Kidney (tissue), 14 donors: ENCODE results near the gene TNKS1BP1. TPM values are rescaled to one million over a fixed set of nuclear protein-coding genes. Genes with fewer than 3 reads are reported as not detected.

ENCODE experiments used
- DNase-seq, 5 donors: peaks; one replicate each; pipeline ENCODE4 v3.0.0-alpha.2; 2013 to 2020
- FAIRE-seq: peaks from 2 replicates; lab custom pipeline; 2012; peaks lifted over from hg19 to GRCh38; lab: Jason Lieb, UNC
- H3K27ac ChIP-seq, 2 donors: one replicate each; pipeline ENCODE4 v1.7.0; 2013; ENCODE audit warnings: low read depth in 2 of 2, low read length in 2 of 2, inconsistent platforms in 1 of 2
- H3K27me3 ChIP-seq: one replicate; pipeline ENCODE4 v1.7.1; 2013; ENCODE audit warnings: low read length, inconsistent platforms; ENCODE audit not compliant: control insufficient read depth, insufficient read depth
- H3K36me3 ChIP-seq, 3 donors: one replicate each; pipeline versions ENCODE4 v1.7.0 to v1.7.1; 2013; ENCODE audit warnings: low read length in 3 of 3, control low read depth in 1 of 3, inconsistent platforms in 1 of 3; ENCODE audit not compliant: insufficient read depth in 3 of 3, control insufficient read depth in 2 of 3
- H3K4me1 ChIP-seq, 3 donors: one replicate each; pipeline versions ENCODE4 v1.7.0 to v1.7.1; 2013; ENCODE audit warnings: low read length in 3 of 3, inconsistent platforms in 1 of 3, low read depth in 1 of 3; ENCODE audit not compliant: control insufficient read depth in 2 of 3, insufficient read depth in 2 of 3
- H3K4me3 ChIP-seq, 3 donors: one replicate each; pipeline versions ENCODE4 v1.7.0 to v1.8.1; 2013; ENCODE audit warnings: low read length in 3 of 3, control low read depth in 1 of 3, inconsistent platforms in 1 of 3
- H3K9ac ChIP-seq, 3 donors: one replicate each; pipeline versions ENCODE4 v1.7.0 to v1.7.1; 2013; ENCODE audit warnings: low read length in 3 of 3, control low read depth in 1 of 3, inconsistent platforms in 1 of 3
- H3K9me3 ChIP-seq, 3 donors: one replicate each; pipeline versions ENCODE4 v1.7.0 to v1.7.1; 2013; ENCODE audit warnings: low read length in 3 of 3, control low read depth in 1 of 3, inconsistent platforms in 1 of 3; ENCODE audit not compliant: control insufficient read depth in 2 of 3, insufficient read depth in 1 of 3
- CTCF ChIP-seq: IDR thresholded peaks from 3 replicates; pipeline ENCODE4 v1.5.1; 2012; ENCODE audit warnings: mild to moderate bottlenecking, moderate library complexity, borderline replicate concordance; ENCODE audit not compliant: insufficient read depth; ENCODE audit errors: extremely low read depth
- intact Hi-C: fragments of 100-400 bp; cut with DNase I; formaldehyde crosslinking; loops from one replicate; pipeline ENCODE4 v1.11.1; 2022
- polyA plus RNA-seq: library from polyadenylated mRNA; stranded (reverse); fragments of 350-450 nt; fragmentation: Illumina TruSeq; extraction: RNeasy Lipid Tissue Mini Kit (QIAGEN cat#74804); gene quantifications from one replicate; pipeline ENCODE4 v1.2.3, GENCODE V29; 2014; ENCODE audit warnings: low read depth, low replicate concordance; ENCODE audit not compliant: insufficient read depth
- total RNA-seq: library from RNA; stranded (reverse); fragmentation: NEBNext Ultra II Directional; extraction: Animal tissue kit (Norgen Biotek cat#: 25700); gene quantifications from one replicate; pipeline ENCODE4 v1.2.1, GENCODE V29; 2021
- donor health status: control.
- donor health status: control.
- donor health status: control.
- donor health status: control.
- donor health status: control.
- donor health status: DM: yes; HTN: yes; CAD: no.
- donor health status: Normal renal cell carcinoma (clear cell type).

TNKS1BP1 gene
- total and polyA plus RNA-seq, 2 donors from 2014 or later = 53.3 to 206 TPM

GRCh38 chr11:57306161-57306876 lies 18.4 kb downstream of the TNKS1BP1 start:
- FAIRE-seq (no peak), DNase-seq (no peak)
- no peak overlapping the region for H3K9ac ChIP-seq
- no peak overlapping the region for H3K4me3 ChIP-seq
- peaks cover 3 to 11% (median 5%) of the 10 kb centered on the region in 3 donors for H3K4me1 ChIP-seq
- peaks cover 2 to 16% (median 11%) of the 10 kb centered on the region in 3 donors for H3K36me3 ChIP-seq
- intact Hi-C loops = no loop called here
- H3K27me3 ChIP-seq = no peaks in the 10 kb centered on the region
- no peak for TF ChIP-seq CTCF
- H3K27ac ChIP-seq = no peak overlapping the region
- H3K9me3 ChIP-seq = no peaks in the 10 kb centered on the region

GRCh38 chr11:57305523-57305922 lies 19.2 kb downstream of the TNKS1BP1 start:
- TF ChIP-seq CTCF = no peak
- intact Hi-C loops = no loop called here
- H3K4me3 ChIP-seq = no peak overlapping the region
- FAIRE-seq = no peak
- DNase-seq = peak in 1 of 5 donors; percentile 31
- no peaks in the 10 kb centered on the region for H3K27me3 ChIP-seq
- H3K9me3 ChIP-seq = no peaks in the 10 kb centered on the region
- peaks cover 3 to 24% (median 18%) of the 10 kb centered on the region in 3 donors for H3K36me3 ChIP-seq
- no peak overlapping the region for H3K27ac ChIP-seq
- H3K4me1 ChIP-seq = peaks cover 0 to 6% (median under 1%) of the 10 kb centered on the region in 3 donors
- H3K9ac ChIP-seq = no peak overlapping the region

GRCh38 chr11:57303990-57304579 lies 20.7 kb downstream of the TNKS1BP1 start:
- no peak overlapping the region for H3K9ac ChIP-seq
- no peaks in the 10 kb centered on the region for H3K27me3 ChIP-seq
- DNase-seq = peak in 1 of 5 donors; percentile 48
- no peak overlapping the region for H3K27ac ChIP-seq
- peaks cover 0 to 3% (median 0%) of the 10 kb centered on the region in 3 donors for H3K4me1 ChIP-seq
- no peak overlapping the region for H3K4me3 ChIP-seq
- FAIRE-seq = no peak
- peaks cover 0 to 4% (median 0%) of the 10 kb centered on the region in 3 donors for H3K9me3 ChIP-seq
- TF ChIP-seq CTCF = no peak
- intact Hi-C loops = no loop called here
- H3K36me3 ChIP-seq = peaks cover 5 to 38% (median 26%) of the 10 kb centered on the region in 3 donors
